H9 (cell line): ENCODE data around the gene TXNDC11. TPM values are rescaled to one million over a fixed set of nuclear protein-coding genes. Genes with fewer than 3 reads are reported as not detected.

ENCODE experiments used
- DNase-seq: peaks from one replicate; pipeline ENCODE4 v3.0.0-alpha.2; 2017
- H2AFZ ChIP-seq: one replicate; pipeline ENCODE4 v1.6.1; 2013; ENCODE audit warnings: mild to moderate bottlenecking, low read length, control low read depth, moderate library complexity
- H2AK5ac ChIP-seq: 2 replicates; pipeline ENCODE4 v1.6.1; 2013; ENCODE audit warnings: low read length, control low read depth, mixed read lengths; ENCODE audit not compliant: insufficient read length
- H2BK120ac ChIP-seq: one replicate; pipeline ENCODE4 v1.6.1; 2013; ENCODE audit warnings: low read depth, mild to moderate bottlenecking, low read length, control low read depth, inconsistent platforms; ENCODE audit not compliant: poor library complexity, severe bottlenecking
- H2BK12ac ChIP-seq: 2 replicates; pipeline ENCODE4 v1.6.1; 2013; ENCODE audit warnings: low read length, control low read depth, mixed read lengths, low read depth; ENCODE audit not compliant: insufficient read length
- H2BK15ac ChIP-seq: 2 replicates; pipeline ENCODE4 v1.6.1; 2013; ENCODE audit warnings: low read depth, low read length, control low read depth
- H2BK20ac ChIP-seq: one replicate; pipeline ENCODE4 v1.6.1; 2013; ENCODE audit warnings: low read depth, mild to moderate bottlenecking, low read length, control low read depth, inconsistent platforms; ENCODE audit not compliant: poor library complexity, severe bottlenecking
- H2BK5ac ChIP-seq: 2 replicates; pipeline ENCODE4 v1.6.1; 2013; ENCODE audit warnings: low read length, control low read depth, mixed read lengths; ENCODE audit not compliant: insufficient read length
- H3K14ac ChIP-seq: 2 replicates; pipeline ENCODE4 v1.6.1; 2013; ENCODE audit warnings: low read length, control low read depth; ENCODE audit not compliant: insufficient read depth
- H3K18ac ChIP-seq: 2 replicates; pipeline ENCODE4 v1.6.1; 2013; ENCODE audit warnings: low read depth, mild to moderate bottlenecking, mixed read lengths, low read length, control low read depth; ENCODE audit not compliant: insufficient read length
- H3K23ac ChIP-seq: 2 replicates; pipeline ENCODE4 v1.6.1; 2013; ENCODE audit warnings: low read length, control low read depth, mixed read lengths, low read depth; ENCODE audit not compliant: insufficient read length
- H3K23me2 ChIP-seq: 2 replicates; pipeline ENCODE4 v1.6.1; 2013; ENCODE audit warnings: low read depth, mild to moderate bottlenecking, mixed read lengths, low read length, control low read depth; ENCODE audit not compliant: insufficient read length, poor library complexity, severe bottlenecking
- H3K27ac ChIP-seq: 2 replicates; pipeline ENCODE4 v1.5.1; 2013; ENCODE audit warnings: low read length, control low read depth, mixed read lengths, low read depth; ENCODE audit not compliant: insufficient read length
- H3K27me3 ChIP-seq: 2 replicates; pipeline ENCODE4 v1.6.1; 2013; ENCODE audit warnings: low read length, control low read depth, inconsistent platforms; ENCODE audit not compliant: insufficient read depth
- H3K4ac ChIP-seq: 2 replicates; pipeline ENCODE4 v1.6.1; 2013; ENCODE audit warnings: low read depth, mild to moderate bottlenecking, control low read depth, inconsistent platforms, low read length, moderate library complexity
- H3K4me1 ChIP-seq: 2 replicates; pipeline ENCODE4 v1.6.1; 2013; ENCODE audit warnings: low read length, control low read depth, inconsistent platforms; ENCODE audit not compliant: insufficient read depth
- H3K4me2 ChIP-seq: 2 replicates; pipeline ENCODE4 v1.6.1; 2013; ENCODE audit warnings: low read length, control low read depth, mixed read lengths; ENCODE audit not compliant: insufficient read length, insufficient read depth
- H3K56ac ChIP-seq: 2 replicates; pipeline ENCODE4 v1.6.1; 2013; ENCODE audit warnings: low read depth, mild to moderate bottlenecking, mixed read lengths, low read length, control low read depth; ENCODE audit not compliant: insufficient read length
- H3K79me1 ChIP-seq: 2 replicates; pipeline ENCODE4 v1.6.1; 2013; ENCODE audit warnings: low read depth, mild to moderate bottlenecking, moderate library complexity, low read length, control low read depth, inconsistent platforms; ENCODE audit not compliant: insufficient read depth, poor library complexity, severe bottlenecking
- H3K79me2 ChIP-seq: 2 replicates; pipeline ENCODE4 v1.6.1; 2013; ENCODE audit warnings: low read length, control low read depth, inconsistent platforms; ENCODE audit not compliant: insufficient read depth
- H3K9ac ChIP-seq: 2 replicates; pipeline ENCODE4 v1.6.1; 2013; ENCODE audit warnings: low read length, control low read depth, mixed read lengths; ENCODE audit not compliant: insufficient read length; ENCODE audit errors: extremely low read depth
- H3K9me3 ChIP-seq: one replicate; pipeline ENCODE4 v1.6.1; 2013; ENCODE audit warnings: low read depth, low read length, inconsistent platforms; ENCODE audit not compliant: control insufficient read depth
- H3T11ph ChIP-seq: one replicate; pipeline ENCODE4 v1.6.1; 2013; ENCODE audit warnings: mild to moderate bottlenecking, low read length, control low read depth, inconsistent platforms
- H4K20me1 ChIP-seq: one replicate; pipeline ENCODE4 v1.6.1; 2013; ENCODE audit not compliant: control insufficient read depth, insufficient read length, insufficient read depth
- H4K5ac ChIP-seq: 2 replicates; pipeline ENCODE4 v1.6.1; 2013; ENCODE audit warnings: low read depth, mild to moderate bottlenecking, mixed read lengths, low read length, control low read depth; ENCODE audit not compliant: insufficient read length
- H4K8ac ChIP-seq: replicated peaks from 2 replicates; pipeline ENCODE4 v1.6.1; 2013; ENCODE audit warnings: low read length, control low read depth, mixed read lengths, low read depth; ENCODE audit not compliant: insufficient read length
- H4K91ac ChIP-seq: 2 replicates; pipeline ENCODE4 v1.6.1; 2013; ENCODE audit warnings: low read depth, mild to moderate bottlenecking, moderate library complexity, mixed read lengths, low read length, control low read depth; ENCODE audit not compliant: insufficient read length
- H3K27ac Mint-ChIP-seq, 3 experiments: 2 replicates in 2 of 3; 3 replicates in 1 of 3; pipeline ENCODE4 v1.8.0; 2020 to 2021; ENCODE audit warnings: mixed read lengths in 3 of 3, mild to moderate bottlenecking in 1 of 3, moderate library complexity in 1 of 3
- H3K27me3 Mint-ChIP-seq: 2 replicates; pipeline ENCODE4 v1.8.0; 2021; ENCODE audit warnings: low read depth, mild to moderate bottlenecking, moderate library complexity, mixed read lengths
- H3K36me3 Mint-ChIP-seq, 3 experiments: 2 replicates in 2 of 3; 3 replicates in 1 of 3; pipeline ENCODE4 v1.8.0; 2020 to 2021; ENCODE audit warnings: low read depth in 3 of 3, mixed read lengths in 3 of 3; ENCODE audit not compliant: insufficient read depth in 1 of 3
- H3K4me1 Mint-ChIP-seq, 2 experiments: 2 replicates each; pipeline ENCODE4 v1.8.0; 2020; ENCODE audit warnings: mixed read lengths in 2 of 2
- H3K4me3 Mint-ChIP-seq, 2 experiments: 2 replicates in 1 of 2; 3 replicates in 1 of 2; pipeline ENCODE4 v1.8.0; 2020 to 2021; ENCODE audit warnings: mild to moderate bottlenecking in 2 of 2, mixed read lengths in 2 of 2, moderate library complexity in 1 of 2
- H3K9me3 Mint-ChIP-seq, 2 experiments: 2 replicates in 1 of 2; 3 replicates in 1 of 2; pipeline ENCODE4 v1.8.0; 2020; ENCODE audit warnings: mild to moderate bottlenecking in 2 of 2, mixed read lengths in 2 of 2, moderate library complexity in 1 of 2
- WGBS: extraction: QIAGEN DNeasy Blood & Tissue Kit; methylation state at CpG from one replicate; pipeline ENCODE4 v1.1.7; 2013; ENCODE audit warnings: missing lambda C conversion rate, low lambda C conversion rate, mixed read lengths; ENCODE audit not compliant: insufficient read length; ENCODE audit errors: extremely low coverage; 5-methylcytosine and 5-hydroxymethylcytosine counted together
- total RNA-seq: library from RNA; stranded (reverse); gene quantifications from 2 replicates; pipeline ENCODE4 v1.2.1, GENCODE V29; 2021
- TF ChIP-seq, protein P1 (sequence below): fragments of 200-600 bp; sonication (generic); conservative IDR thresholded peaks from 3 replicates; pipeline ENCODE4 v1.8.0; 2021; ENCODE audit warnings: antibody characterized with exemption, mild to moderate bottlenecking

TXNDC11 gene
- total RNA-seq, 1 experiment from 2014 or later: 12.2 TPM

DNA sequence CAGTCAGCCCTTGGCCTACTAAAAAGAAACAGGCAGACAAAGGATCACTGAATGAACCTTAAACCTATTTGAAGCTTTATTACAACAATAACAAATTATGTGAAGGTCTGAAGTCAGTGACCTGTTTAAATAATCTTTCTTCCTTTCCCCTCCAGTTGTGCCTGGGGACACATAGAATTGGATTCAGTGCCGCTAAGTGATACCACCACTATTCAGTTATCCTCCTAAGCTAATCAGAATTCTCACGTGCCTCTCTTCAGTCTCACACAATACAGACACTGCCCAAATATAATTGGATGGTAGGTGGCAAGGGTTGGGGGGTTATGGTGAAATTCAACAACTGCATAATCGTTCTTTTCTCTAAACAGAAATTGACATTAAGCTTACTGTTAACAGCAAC, 11.4 kb downstream of the TXNDC11 start:
- no peak overlapping the region for H3K23ac ChIP-seq
- no peaks in the 10 kb centered on the region for H3K79me2 ChIP-seq
- no peak overlapping the region for H3K56ac ChIP-seq
- H3K79me1 ChIP-seq: no peaks in the 10 kb centered on the region
- no peak overlapping the region for H3K18ac ChIP-seq
- DNase-seq: no peak
- H4K91ac ChIP-seq: no peak overlapping the region
- H2BK5ac ChIP-seq: no peak overlapping the region
- H3K27me3 ChIP-seq: no peaks in the 10 kb centered on the region
- no peak overlapping the region for H3K4ac ChIP-seq
- WGBS: no CpG with 5 or more reads among the region's 3 CpGs
- no peak overlapping the region for H2BK15ac ChIP-seq
- H3K27ac ChIP-seq: no peak overlapping the region
- no peaks in the 10 kb centered on the region for H3K4me1 Mint-ChIP-seq
- H3K27me3 Mint-ChIP-seq: no peaks in the 10 kb centered on the region
- H3T11ph ChIP-seq: no peak overlapping the region
- no peaks in the 10 kb centered on the region for H3K23me2 ChIP-seq
- H3K27ac Mint-ChIP-seq: no peak overlapping the region
- H3K9me3 Mint-ChIP-seq: no peaks in the 10 kb centered on the region
- H3K9ac ChIP-seq: no peak overlapping the region
- TF ChIP-seq, protein P1, sequence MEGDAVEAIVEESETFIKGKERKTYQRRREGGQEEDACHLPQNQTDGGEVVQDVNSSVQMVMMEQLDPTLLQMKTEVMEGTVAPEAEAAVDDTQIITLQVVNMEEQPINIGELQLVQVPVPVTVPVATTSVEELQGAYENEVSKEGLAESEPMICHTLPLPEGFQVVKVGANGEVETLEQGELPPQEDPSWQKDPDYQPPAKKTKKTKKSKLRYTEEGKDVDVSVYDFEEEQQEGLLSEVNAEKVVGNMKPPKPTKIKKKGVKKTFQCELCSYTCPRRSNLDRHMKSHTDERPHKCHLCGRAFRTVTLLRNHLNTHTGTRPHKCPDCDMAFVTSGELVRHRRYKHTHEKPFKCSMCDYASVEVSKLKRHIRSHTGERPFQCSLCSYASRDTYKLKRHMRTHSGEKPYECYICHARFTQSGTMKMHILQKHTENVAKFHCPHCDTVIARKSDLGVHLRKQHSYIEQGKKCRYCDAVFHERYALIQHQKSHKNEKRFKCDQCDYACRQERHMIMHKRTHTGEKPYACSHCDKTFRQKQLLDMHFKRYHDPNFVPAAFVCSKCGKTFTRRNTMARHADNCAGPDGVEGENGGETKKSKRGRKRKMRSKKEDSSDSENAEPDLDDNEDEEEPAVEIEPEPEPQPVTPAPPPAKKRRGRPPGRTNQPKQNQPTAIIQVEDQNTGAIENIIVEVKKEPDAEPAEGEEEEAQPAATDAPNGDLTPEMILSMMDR: no peak
- no peak overlapping the region for H4K8ac ChIP-seq
- no peak overlapping the region for H2AFZ ChIP-seq
- no peak overlapping the region for H2BK20ac ChIP-seq
- no peak overlapping the region for H4K5ac ChIP-seq
- H3K4me1 ChIP-seq: no peaks in the 10 kb centered on the region
- H3K4me3 Mint-ChIP-seq: no peak overlapping the region
- H2BK120ac ChIP-seq: no peak overlapping the region
- peaks cover 2 to 52% (median 42%) of the 10 kb centered on the region in 3 experiments; a peak in 6 of 7 replicates for H3K36me3 Mint-ChIP-seq
- no peak overlapping the region for H2AK5ac ChIP-seq
- no peak overlapping the region for H3K4me2 ChIP-seq
- H4K20me1 ChIP-seq: no peaks in the 10 kb centered on the region
- no peak overlapping the region for H3K14ac ChIP-seq
- H2BK12ac ChIP-seq: no peak overlapping the region
- no peaks in the 10 kb centered on the region for H3K9me3 ChIP-seq
